Trophoblast cell (in vitro differentiated cells and primary cell): ENCODE data around the gene CSNK2B.
"Not testable (repeated sequence)": the region's sequence is repeated elsewhere in the genome, so short reads cannot be mapped to it uniquely, and the experiment has no call there.

Experiments used
- DNase-seq, 2 donors: peaks; one replicate each; pipeline ENCODE4 v3.0.0-alpha.2; 2016
- H2AFZ ChIP-seq: 2 replicates; pipeline ENCODE4 v1.6.1; 2013; ENCODE audit warnings: low read length, moderate library complexity, mild to moderate bottlenecking; ENCODE audit not compliant: insufficient read depth, poor library complexity
- H2AK5ac ChIP-seq: 2 replicates; pipeline ENCODE4 v1.6.1; 2013; ENCODE audit warnings: mild to moderate bottlenecking, low read length
- H2BK120ac ChIP-seq: 2 replicates; pipeline ENCODE4 v1.6.1; 2013; ENCODE audit warnings: low read length, mild to moderate bottlenecking, moderate library complexity; ENCODE audit not compliant: insufficient read depth, poor library complexity
- H2BK12ac ChIP-seq: 2 replicates; pipeline ENCODE4 v1.6.1; 2013; ENCODE audit warnings: mild to moderate bottlenecking, low read length, moderate library complexity
- H2BK5ac ChIP-seq: 2 replicates; pipeline ENCODE4 v1.6.1; 2013; ENCODE audit warnings: low read length, low read depth, moderate library complexity, mild to moderate bottlenecking; ENCODE audit not compliant: poor library complexity
- H3K14ac ChIP-seq: 2 replicates; pipeline ENCODE4 v1.6.1; 2013; ENCODE audit warnings: mild to moderate bottlenecking, low read length
- H3K18ac ChIP-seq: 2 replicates; pipeline ENCODE4 v1.6.1; 2013; ENCODE audit warnings: mild to moderate bottlenecking, low read length
- H3K23ac ChIP-seq: 2 replicates; pipeline ENCODE4 v1.6.1; 2013; ENCODE audit warnings: low read length
- H3K27ac ChIP-seq: 2 replicates; pipeline ENCODE4 v1.5.1; 2013; ENCODE audit warnings: low read depth, mild to moderate bottlenecking, inconsistent platforms, low read length, moderate library complexity
- H3K27me3 ChIP-seq: 2 replicates; pipeline ENCODE4 v1.6.1; 2013; ENCODE audit warnings: inconsistent platforms, mild to moderate bottlenecking, low read length, moderate library complexity; ENCODE audit not compliant: insufficient read depth
- H3K36me3 ChIP-seq, 2 experiments: 1 replicate in 1 of 2; 2 replicates in 1 of 2; pipeline ENCODE4 v1.6.1; 2013; ENCODE audit warnings: low read length in 2 of 2, mild to moderate bottlenecking in 2 of 2, moderate library complexity in 1 of 2; ENCODE audit not compliant: insufficient read depth in 2 of 2, control insufficient read depth in 1 of 2
- H3K4ac ChIP-seq: 2 replicates; pipeline ENCODE4 v1.6.1; 2013; ENCODE audit warnings: low read depth, mild to moderate bottlenecking, low read length, moderate library complexity
- H3K4me1 ChIP-seq, 2 experiments: 1 replicate in 1 of 2; 2 replicates in 1 of 2; pipeline ENCODE4 v1.6.1; 2013; ENCODE audit warnings: low read length in 2 of 2, mild to moderate bottlenecking in 2 of 2, moderate library complexity in 1 of 2; ENCODE audit not compliant: insufficient read depth in 2 of 2, control insufficient read depth in 1 of 2
- H3K4me2 ChIP-seq: 2 replicates; pipeline ENCODE4 v1.6.1; 2013; ENCODE audit warnings: inconsistent platforms, mild to moderate bottlenecking, low read length, moderate library complexity
- H3K4me3 ChIP-seq: 2 replicates; pipeline ENCODE4 v1.5.1; 2013; ENCODE audit warnings: mild to moderate bottlenecking, low read depth, low read length, inconsistent platforms
- H3K79me1 ChIP-seq: one replicate; pipeline ENCODE4 v1.6.1; 2013; ENCODE audit warnings: low read length
- H3K79me2 ChIP-seq: 2 replicates; pipeline ENCODE4 v1.6.1; 2013; ENCODE audit warnings: low read length, mild to moderate bottlenecking; ENCODE audit not compliant: control insufficient read depth, insufficient read depth, poor library complexity
- H3K9ac ChIP-seq: 2 replicates; pipeline ENCODE4 v1.6.1; 2013; ENCODE audit warnings: mild to moderate bottlenecking, low read length
- H3K9me3 ChIP-seq: 2 replicates; pipeline ENCODE4 v1.6.1; 2013; ENCODE audit warnings: low read depth, mild to moderate bottlenecking, control low read depth, inconsistent platforms, low read length; ENCODE audit not compliant: insufficient read depth
- H4K12ac ChIP-seq: 2 replicates; pipeline ENCODE4 v1.6.1; 2013; ENCODE audit warnings: low read depth, mild to moderate bottlenecking, low read length, moderate library complexity
- H4K8ac ChIP-seq: 2 replicates; pipeline ENCODE4 v1.6.1; 2013; ENCODE audit warnings: low read depth, mild to moderate bottlenecking, low read length, moderate library complexity
- H4K91ac ChIP-seq: one replicate; pipeline ENCODE4 v1.6.1; 2013; ENCODE audit warnings: low read depth, mild to moderate bottlenecking, low read length, moderate library complexity
- WGBS: extraction: QIAGEN DNeasy Blood & Tissue Kit; methylation state at CpG from one replicate; pipeline ENCODE4 v1.1.7; 2013; ENCODE audit warnings: missing lambda C conversion rate; ENCODE audit not compliant: insufficient read length, insufficient coverage; ENCODE audit errors: extremely low coverage; 5-methylcytosine and 5-hydroxymethylcytosine counted together

Gene CSNK2B

DNA sequence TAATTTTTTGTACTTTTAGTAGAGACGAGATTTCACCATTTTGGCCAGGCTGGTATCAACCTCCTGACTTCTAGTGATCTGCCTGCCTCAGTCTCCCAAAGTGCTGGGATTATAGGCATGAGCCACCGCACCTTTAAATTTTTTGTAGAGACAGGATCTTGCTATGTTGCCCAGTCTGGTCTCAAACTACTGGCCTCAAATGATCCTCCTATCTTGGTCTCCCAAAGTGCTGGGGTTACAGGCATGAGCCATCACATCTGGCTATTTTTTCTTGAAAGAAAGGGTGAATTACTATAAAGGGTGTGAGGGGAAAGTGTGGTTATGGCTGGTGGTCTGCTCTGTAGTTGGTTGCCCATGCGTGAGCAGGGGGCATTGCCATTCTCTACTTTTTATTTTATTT is 42.3 kb downstream of the CSNK2B start:
- no peak overlapping the region for H2BK5ac ChIP-seq
- DNase-seq = no peak
- H4K8ac ChIP-seq = no peak overlapping the region
- no peak overlapping the region for H3K4me2 ChIP-seq
- no peak overlapping the region for H4K12ac ChIP-seq
- H2AK5ac ChIP-seq = no peak overlapping the region
- H2AFZ ChIP-seq = no peak overlapping the region
- no peak overlapping the region for H3K18ac ChIP-seq
- no peaks in the 10 kb centered on the region for H3K4me1 ChIP-seq
- no peak overlapping the region for H2BK12ac ChIP-seq
- no peak overlapping the region for H3K4ac ChIP-seq
- no peaks in the 10 kb centered on the region for H3K79me2 ChIP-seq
- no peak overlapping the region for H3K4me3 ChIP-seq
- no peak overlapping the region for H3K27ac ChIP-seq
- no peaks in the 10 kb centered on the region for H3K36me3 ChIP-seq
- no peak overlapping the region for H3K23ac ChIP-seq
- no peak overlapping the region for H4K91ac ChIP-seq
- H3K9ac ChIP-seq = no peak overlapping the region
- H3K14ac ChIP-seq = no peak overlapping the region
- H3K27me3 ChIP-seq = no peaks in the 10 kb centered on the region
- no peaks in the 10 kb centered on the region for H3K79me1 ChIP-seq
- WGBS = no CpG with 5 or more reads among the region's 3 CpGs
- H3K9me3 ChIP-seq = peaks cover 2% of the 10 kb centered on the region
- no peak overlapping the region for H2BK120ac ChIP-seq

DNA sequence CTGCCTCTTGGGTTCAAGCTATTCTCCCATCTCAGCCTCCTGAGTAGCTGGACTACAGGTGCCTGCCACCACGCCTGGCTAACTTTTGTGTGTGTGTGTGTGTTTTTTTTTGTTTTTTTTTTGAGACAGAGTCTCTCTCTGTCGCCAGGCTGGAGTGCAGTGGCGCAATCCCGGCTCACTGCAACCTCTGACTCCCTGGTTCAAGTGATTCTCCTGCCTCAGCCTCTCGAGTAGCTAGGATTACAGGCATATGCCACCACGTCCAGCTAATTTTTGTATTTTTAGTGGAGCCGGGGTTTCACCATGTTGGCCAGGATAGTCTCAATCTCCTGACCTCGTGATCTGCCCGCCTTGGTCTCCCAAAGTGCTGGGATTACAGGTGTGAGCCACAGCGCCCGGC is 43.3 kb downstream of the CSNK2B start:
- H3K4me3 ChIP-seq = not testable (repeated sequence)

DNA sequence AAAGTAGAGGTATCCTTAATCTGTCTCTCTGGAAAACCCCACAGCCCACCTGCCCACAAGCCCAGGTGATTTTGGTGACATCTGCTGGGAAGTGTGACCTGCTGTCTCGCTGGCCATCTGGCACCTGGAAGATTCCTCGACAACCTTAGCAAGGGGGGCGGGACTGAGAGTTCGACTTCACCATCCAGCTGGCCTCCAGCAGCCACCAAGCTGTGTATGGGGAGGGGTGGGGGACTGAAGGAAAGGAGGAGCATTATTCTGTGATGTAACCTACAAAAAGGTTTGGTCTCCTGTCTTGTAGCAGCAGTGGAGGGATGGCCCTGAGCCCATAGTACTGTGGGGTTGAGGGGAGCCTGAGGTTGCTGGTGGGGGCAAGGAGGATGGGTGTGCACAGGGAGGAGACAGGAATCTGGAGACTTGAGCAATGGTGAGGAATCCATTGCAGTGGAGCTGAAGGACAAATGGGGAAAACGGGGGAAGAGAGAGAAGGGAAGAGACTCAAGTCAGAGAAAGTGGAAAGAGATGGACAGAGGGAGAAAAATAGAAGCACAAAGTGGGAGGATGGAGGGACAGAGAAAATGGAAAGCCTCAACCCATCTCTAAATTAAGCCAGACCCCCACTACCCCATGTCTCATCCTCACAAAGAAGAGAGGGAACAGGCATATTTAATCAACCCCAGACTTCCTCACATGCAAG is 44.8 kb downstream of the CSNK2B start:
- peaks cover 6 to 11% of the 10 kb centered on the region in 2 experiments for H3K4me1 ChIP-seq
- no peak for DNase-seq
- no peak overlapping the region for H3K23ac ChIP-seq
- H3K27me3 ChIP-seq = no peaks in the 10 kb centered on the region
- no peak overlapping the region for H2BK5ac ChIP-seq
- H4K12ac ChIP-seq = no peak overlapping the region
- H3K4me3 ChIP-seq = no peak overlapping the region
- H3K18ac ChIP-seq = no peak overlapping the region
- no peak overlapping the region for H2BK12ac ChIP-seq
- no peak overlapping the region for H3K4me2 ChIP-seq
- H2AFZ ChIP-seq = no peak overlapping the region
- WGBS = no CpG with 5 or more reads among the region's 5 CpGs
- H3K79me2 ChIP-seq = no peaks in the 10 kb centered on the region
- no peak overlapping the region for H3K4ac ChIP-seq
- no peak overlapping the region for H2BK120ac ChIP-seq
- no peak overlapping the region for H3K14ac ChIP-seq
- H3K9ac ChIP-seq = no peak overlapping the region
- no peak overlapping the region for H3K27ac ChIP-seq
- H2AK5ac ChIP-seq = no peak overlapping the region
- no peak overlapping the region for H4K8ac ChIP-seq
- peaks cover 2% of the 10 kb centered on the region for H3K9me3 ChIP-seq
- no peaks in the 10 kb centered on the region for H3K36me3 ChIP-seq
- H3K79me1 ChIP-seq = peaks cover 2% of the 10 kb centered on the region
- no peak overlapping the region for H4K91ac ChIP-seq

More for the DNA sequence above, 43.3 kb downstream of the CSNK2B start:
- not testable (repeated sequence) for H3K27me3 ChIP-seq, H3K9ac ChIP-seq, H3K14ac ChIP-seq, H3K4me2 ChIP-seq, H2BK120ac ChIP-seq, H4K8ac ChIP-seq, H3K79me2 ChIP-seq, H3K23ac ChIP-seq, H4K91ac ChIP-seq, H2BK12ac ChIP-seq, H3K79me1 ChIP-seq, H2BK5ac ChIP-seq, H3K4me1 ChIP-seq, H3K27ac ChIP-seq, H3K4ac ChIP-seq, H2AK5ac ChIP-seq, DNase-seq, H2AFZ ChIP-seq, H3K9me3 ChIP-seq, H3K18ac ChIP-seq, H3K36me3 ChIP-seq, H4K12ac ChIP-seq
- whole genome bisulfite sequencing = no CpG with 5 or more reads among the region's 11 CpGs

DNA sequence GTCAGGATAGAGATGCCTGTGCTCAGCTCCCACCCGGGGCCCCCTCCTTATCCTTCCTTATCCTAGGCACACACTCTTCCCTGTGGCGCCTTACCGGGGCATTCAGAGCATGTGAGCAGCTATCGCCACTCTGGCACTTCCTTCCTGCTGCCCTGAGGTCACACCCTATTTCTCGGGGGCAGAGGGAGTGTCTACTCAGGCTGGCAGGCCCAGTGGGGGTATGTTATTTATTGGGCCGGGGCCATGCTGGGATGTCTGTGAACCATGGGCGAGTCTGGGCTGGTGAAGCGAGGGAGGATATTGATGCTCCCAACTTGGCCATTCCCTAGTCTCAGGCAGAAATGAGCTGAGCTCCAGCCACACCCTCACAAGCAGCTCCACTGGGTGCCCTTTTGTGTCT is 45.4 kb downstream of the CSNK2B start:
- no peak for DNase-seq
- H3K36me3 ChIP-seq = no peaks in the 10 kb centered on the region
- H3K79me2 ChIP-seq = no peaks in the 10 kb centered on the region
- peaks cover 2% of the 10 kb centered on the region for H3K9me3 ChIP-seq
- no peak overlapping the region for H2BK120ac ChIP-seq
- H3K27ac ChIP-seq = no peak overlapping the region
- H3K79me1 ChIP-seq = peaks cover 2% of the 10 kb centered on the region
- H3K4me1 ChIP-seq = peaks cover 6 to 11% of the 10 kb centered on the region in 2 experiments
- no peak overlapping the region for H3K4me3 ChIP-seq
- H4K8ac ChIP-seq = no peak overlapping the region
- no CpG with 5 or more reads among the region's 8 CpGs for WGBS
- no peak overlapping the region for H2AFZ ChIP-seq
- no peak overlapping the region for H3K4me2 ChIP-seq
- no peak overlapping the region for H3K14ac ChIP-seq
- no peak overlapping the region for H2BK12ac ChIP-seq
- H2AK5ac ChIP-seq = no peak overlapping the region
- no peak overlapping the region for H2BK5ac ChIP-seq
- H3K18ac ChIP-seq = no peak overlapping the region
- H3K27me3 ChIP-seq = no peaks in the 10 kb centered on the region
- H4K91ac ChIP-seq = no peak overlapping the region
- no peak overlapping the region for H3K23ac ChIP-seq
- no peak overlapping the region for H4K12ac ChIP-seq
- no peak overlapping the region for H3K4ac ChIP-seq
- H3K9ac ChIP-seq = no peak overlapping the region
